MM.1S (cell line): ENCODE measurements around the gene KCNQ5.

ENCODE experiments used
- CTCF ChIP-seq: fragments of 300-600 bp; sonication (generic); IDR thresholded peaks from 2 replicates; pipeline ENCODE4 v1.5.1; 2016; ENCODE audit warnings: antibody characterized with exemption, low read length, mixed read lengths
- EZH2 ChIP-seq: fragments of 300-600 bp; sonication (generic); optimal IDR thresholded peaks from 2 replicates; pipeline ENCODE3; 2017; ENCODE audit warnings: low read depth, mild to moderate bottlenecking, antibody characterized with exemption, low read length, mixed read lengths
- EZH2phosphoT487 ChIP-seq: fragments of 300-600 bp; sonication (generic); IDR thresholded peaks from 2 replicates; pipeline ENCODE4 v1.6.1; 2018; ENCODE audit warnings: antibody characterized with exemption, low read length

- TF ChIP-seq CTCF (no peak), EZH2 (no peak), EZH2phosphoT487 (no peak)
These were observed 531.3 kb downstream of the KCNQ5 start for GRCh38 chr6:73152966-73153757.
